ENCODE measurements around the gene C1orf232. TPM values are rescaled to one million over a fixed set of nuclear protein-coding genes. Genes with fewer than 3 reads are reported as not detected.

Gene C1orf232
- total RNA-seq, 1 donor from 2014 or later: not detected

GRCh38 chr1:26145041-26145959 is 23.5 kb downstream of the C1orf232 start:
- peak; percentile 80 for TF ChIP-seq CTCF (conservative IDR thresholded peaks at IDR 0.05; ENCODE audit: low read depth, low read length)
- peak; percentile 29 for DNase-seq (ENCODE audit: low read depth)
- H3K4me3 ChIP-seq (ENCODE audit: low read depth, low read length): no peak overlapping the region

GRCh38 chr1:26142159-26142558 is 26.6 kb downstream of the C1orf232 start:
- DNase-seq (ENCODE audit: low read depth): no peak
- no peak for TF ChIP-seq CTCF (conservative IDR thresholded peaks at IDR 0.05; ENCODE audit: low read depth, low read length)
- H3K4me3 ChIP-seq (ENCODE audit: low read depth, low read length): no peak overlapping the region

- H3K4me3 ChIP-seq (ENCODE audit: low read depth, low read length): no peak overlapping the region
- TF ChIP-seq CTCF (conservative IDR thresholded peaks at IDR 0.05; ENCODE audit: low read depth, low read length): no peak
- no peak for DNase-seq (ENCODE audit: low read depth)
These were observed 29.7 kb downstream of the C1orf232 start for GRCh38 chr1:26138974-26139558.

- H3K4me3 ChIP-seq (ENCODE audit: low read depth, low read length): no peak overlapping the region
- no peak for TF ChIP-seq CTCF (conservative IDR thresholded peaks at IDR 0.05; ENCODE audit: low read depth, low read length)
- DNase-seq (ENCODE audit: low read depth): no peak
These were observed 34.3 kb downstream of the C1orf232 start for GRCh38 chr1:26134466-26134865.

GRCh38 chr1:26132834-26133167 is 36.0 kb downstream of the C1orf232 start:
- TF ChIP-seq CTCF (conservative IDR thresholded peaks at IDR 0.05; ENCODE audit: low read depth, low read length): no peak
- no peak overlapping the region for H3K4me3 ChIP-seq (ENCODE audit: low read depth, low read length)
- DNase-seq (ENCODE audit: low read depth): no peak

GRCh38 chr1:26132128-26132833 is 36.5 kb downstream of the C1orf232 start:
- TF ChIP-seq CTCF (conservative IDR thresholded peaks at IDR 0.05; ENCODE audit: low read depth, low read length): no peak
- no peak for DNase-seq (ENCODE audit: low read depth)
- no peak overlapping the region for H3K4me3 ChIP-seq (ENCODE audit: low read depth, low read length)

Measured in epithelial cell of proximal tubule (primary cell).